ENCODE measurements around the gene CATSPERZ. TPM values are rescaled to one million over a fixed set of nuclear protein-coding genes. Genes with fewer than 3 reads are reported as not detected.

The CATSPERZ gene
- total and polyA plus RNA-seq, 2 of the 13 experiments (the other 11 are each of a cell fraction or from before 2014, with no cell fraction given) = 0.22 to 0.48 TPM

GRCh38 chr11:64305691-64306562 lies 5.8 kb downstream of the CATSPERZ start (continued):
- TF ChIP-seq, protein P1, sequence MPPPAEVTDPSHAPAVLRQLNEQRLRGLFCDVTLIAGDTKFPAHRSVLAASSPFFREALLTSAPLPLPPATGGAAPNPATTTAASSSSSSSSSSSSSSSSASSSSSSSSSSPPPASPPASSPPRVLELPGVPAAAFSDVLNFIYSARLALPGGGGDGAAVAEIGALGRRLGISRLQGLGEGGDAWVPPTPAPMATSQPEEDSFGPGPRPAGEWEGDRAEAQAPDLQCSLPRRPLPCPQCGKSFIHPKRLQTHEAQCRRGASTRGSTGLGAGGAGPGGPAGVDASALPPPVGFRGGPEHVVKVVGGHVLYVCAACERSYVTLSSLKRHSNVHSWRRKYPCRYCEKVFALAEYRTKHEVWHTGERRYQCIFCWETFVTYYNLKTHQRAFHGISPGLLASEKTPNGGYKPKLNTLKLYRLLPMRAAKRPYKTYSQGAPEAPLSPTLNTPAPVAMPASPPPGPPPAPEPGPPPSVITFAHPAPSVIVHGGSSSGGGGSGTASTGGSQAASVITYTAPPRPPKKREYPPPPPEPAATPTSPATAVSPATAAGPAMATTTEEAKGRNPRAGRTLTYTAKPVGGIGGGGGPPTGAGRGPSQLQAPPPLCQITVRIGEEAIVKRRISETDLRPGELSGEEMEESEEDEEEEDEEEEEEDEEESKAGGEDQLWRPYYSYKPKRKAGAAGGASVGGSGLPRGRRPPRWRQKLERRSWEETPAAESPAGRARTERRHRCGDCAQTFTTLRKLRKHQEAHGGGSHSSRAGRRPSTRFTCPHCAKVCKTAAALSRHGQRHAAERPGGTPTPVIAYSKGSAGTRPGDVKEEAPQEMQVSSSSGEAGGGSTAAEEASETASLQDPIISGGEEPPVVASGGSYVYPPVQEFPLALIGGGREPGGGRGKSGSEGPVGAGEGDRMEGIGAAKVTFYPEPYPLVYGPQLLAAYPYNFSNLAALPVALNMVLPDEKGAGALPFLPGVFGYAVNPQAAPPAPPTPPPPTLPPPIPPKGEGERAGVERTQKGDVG (CRISPR knock-in tag; IDR thresholded peaks at IDR 0.05; ENCODE audit: borderline replicate concordance) = no peak
- peak; percentile 81 for TF ChIP-seq XRCC5 (optimal IDR thresholded peaks at IDR 0.05; ENCODE audit: low read length)
- TF ChIP-seq ZNF569 (CRISPR knock-in tag; IDR thresholded peaks at IDR 0.05; ENCODE audit: borderline replicate concordance) = no peak
- peak; percentile 44; the same call in 1 of the 2 replicates for TF ChIP-seq ZNF430 (CRISPR knock-in tag; IDR thresholded peaks at IDR 0.05)
- TF ChIP-seq TFDP2 (CRISPR knock-in tag; IDR thresholded peaks at IDR 0.05) = no peak; the same call in 1 of the 2 replicates
- TF ChIP-seq ZNF546 (CRISPR knock-in tag; conservative IDR thresholded peaks at IDR 0.05) = peak; percentile 45; the same call in 1 of the 2 replicates
- TF ChIP-seq HNF4A (CRISPR knock-in tag; IDR thresholded peaks at IDR 0.05) = peak; percentile 44; the same call in 1 of the 2 replicates
- TF ChIP-seq ZNF253 (CRISPR knock-in tag; IDR thresholded peaks at IDR 0.05; ENCODE audit: borderline replicate concordance) = no peak
- no peak for TF ChIP-seq ZNF10 (CRISPR knock-in tag; IDR thresholded peaks at IDR 0.05; ENCODE audit: borderline replicate concordance, low read depth)
- TF ChIP-seq RARG (CRISPR knock-in tag; IDR thresholded peaks at IDR 0.05; ENCODE audit: low read depth) = no peak
- no peak for TF ChIP-seq BHLHE40 (IDR thresholded peaks at IDR 0.05; ENCODE audit: low read length)
- TF ChIP-seq NR2F1 (CRISPR knock-in tag; IDR thresholded peaks at IDR 0.05) = peak; percentile 50 to 85; a peak in 3 of 4 replicates
- TF ChIP-seq, protein P2, sequence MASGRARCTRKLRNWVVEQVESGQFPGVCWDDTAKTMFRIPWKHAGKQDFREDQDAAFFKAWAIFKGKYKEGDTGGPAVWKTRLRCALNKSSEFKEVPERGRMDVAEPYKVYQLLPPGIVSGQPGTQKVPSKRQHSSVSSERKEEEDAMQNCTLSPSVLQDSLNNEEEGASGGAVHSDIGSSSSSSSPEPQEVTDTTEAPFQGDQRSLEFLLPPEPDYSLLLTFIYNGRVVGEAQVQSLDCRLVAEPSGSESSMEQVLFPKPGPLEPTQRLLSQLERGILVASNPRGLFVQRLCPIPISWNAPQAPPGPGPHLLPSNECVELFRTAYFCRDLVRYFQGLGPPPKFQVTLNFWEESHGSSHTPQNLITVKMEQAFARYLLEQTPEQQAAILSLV (CRISPR knock-in tag; IDR thresholded peaks at IDR 0.05; ENCODE audit: borderline replicate concordance) = no peak
- no peak for TF ChIP-seq NONO (IDR thresholded peaks at IDR 0.05)
- TF ChIP-seq NONO (CRISPR knock-in tag; conservative IDR thresholded peaks at IDR 0.05) = peak; percentile 85
- no peak for TF ChIP-seq MBD4 (IDR thresholded peaks at IDR 0.05; ENCODE audit: borderline replicate concordance, low read length)
- peak; percentile 93 for TF ChIP-seq SAP130 (CRISPR knock-in tag; IDR thresholded peaks at IDR 0.05; ENCODE audit: low read depth)
- TF ChIP-seq SKI (IDR thresholded peaks at IDR 0.05; ENCODE audit: partially characterized antibody) = no peak
- peak; percentile 99 for TF ChIP-seq ZNF18 (CRISPR knock-in tag; IDR thresholded peaks at IDR 0.05; ENCODE audit: insufficient replicate concordance)

Measured in HepG2 (cell line).